Astrocyte (in vitro differentiated cells and primary cell): ENCODE data around the gene NEU2.

Source experiments
- CTCF ChIP-seq: IDR thresholded peaks from 2 replicates; pipeline ENCODE4 v1.5.1; 2011; ENCODE audit warnings: low read depth, mild to moderate bottlenecking, inconsistent platforms, low read length, moderate library complexity; ENCODE audit not compliant: insufficient read depth
- EZH2 ChIP-seq: IDR thresholded peaks from 2 replicates; pipeline ENCODE4 v1.6.1; 2012; ENCODE audit warnings: mild to moderate bottlenecking, low read length, inconsistent platforms; ENCODE audit not compliant: insufficient read depth

- TF ChIP-seq CTCF (no peak), EZH2 (no peak)
These were observed 24.7 kb upstream of the NEU2 start for GRCh38 chr2:233007739-233008138.
